Esophagus squamous epithelium (tissue), 5 donors: ENCODE measurements around the gene FAAP100. TPM values are rescaled to one million over a fixed set of nuclear protein-coding genes. Genes with fewer than 3 reads are reported as not detected.

ENCODE experiments used
- DNase-seq: peaks from one replicate; lab custom pipeline; 2025; lab: John Stamatoyannopoulos, UW
- H3K27ac ChIP-seq, 4 donors: fragments of 200-600 bp; sonication (generic); one replicate each; pipeline ENCODE4 v1.5.1; 2016 to 2019; ENCODE audit warnings: mild to moderate bottlenecking in 1 of 4
- H3K27me3 ChIP-seq, 4 donors: fragments of 200-600 bp; sonication (generic); 1 replicate in 3 of 4; 2 replicates in 1 of 4; pipeline versions ENCODE4 v1.5.1 to v1.6.0; 2017 to 2021; ENCODE audit warnings: antibody characterized with exemption in 1 of 4
- H3K36me3 ChIP-seq, 3 donors: fragments of 200-600 bp; sonication (generic); one replicate each; pipeline ENCODE4 v1.5.1; 2016 to 2019
- H3K4me1 ChIP-seq, 3 donors: fragments of 200-600 bp; sonication (generic); one replicate each; pipeline ENCODE4 v1.5.1; 2017 to 2019
- H3K4me3 ChIP-seq, 4 donors: fragments of 200-600 bp; sonication (generic); 1 replicate in 3 of 4; 2 replicates in 1 of 4; pipeline ENCODE4 v1.5.1; 2016 to 2019; ENCODE audit warnings: mild to moderate bottlenecking in 2 of 4, moderate library complexity in 1 of 4
- H3K9me3 ChIP-seq, 3 donors: fragments of 200-600 bp; sonication (generic); one replicate each; pipeline ENCODE4 v1.5.1; 2016 to 2019
- POLR2A ChIP-seq, 4 donors: fragments of 450-650 bp; IDR thresholded peaks; one replicate each; pipeline ENCODE4 v1.6.1; 2017; ENCODE audit warnings: antibody characterized with exemption in 4 of 4, mild to moderate bottlenecking in 4 of 4, moderate library complexity in 3 of 4
- WGBS, 2 donors: methylation state at CpG; one replicate each; pipeline ENCODE4 v1.1.5; 2018; 5-methylcytosine and 5-hydroxymethylcytosine counted together
- intact Hi-C: fragments of 100-400 bp; cut with DNase I; formaldehyde crosslinking; loops from one replicate; pipeline ENCODE4 v1.15.0; 2022
- total RNA-seq, 4 donors: library from RNA; depleted of rRNA; stranded (reverse); fragments of >200 nt; gene quantifications; one replicate each; pipeline ENCODE4 v1.1.0, GENCODE V29; 2016
- TF ChIP-seq, protein P1 (sequence below), 6 experiments: fragments of 450-650 bp in 4 of 6; fragments of 200-600 bp in 2 of 6; sonication (generic) in 2 of 6; IDR thresholded peaks; one replicate each; pipeline ENCODE4 v1.5.1; 2016 to 2019; ENCODE audit warnings: antibody characterized with exemption in 6 of 6, mild to moderate bottlenecking in 4 of 6, moderate library complexity in 4 of 6
- donor health status: DM: yes; HTN: yes; CAD: no.

The FAAP100 gene
- total RNA-seq, 4 donors from 2014 or later: 17.3 to 32.2 (median 26.1) TPM

DNA sequence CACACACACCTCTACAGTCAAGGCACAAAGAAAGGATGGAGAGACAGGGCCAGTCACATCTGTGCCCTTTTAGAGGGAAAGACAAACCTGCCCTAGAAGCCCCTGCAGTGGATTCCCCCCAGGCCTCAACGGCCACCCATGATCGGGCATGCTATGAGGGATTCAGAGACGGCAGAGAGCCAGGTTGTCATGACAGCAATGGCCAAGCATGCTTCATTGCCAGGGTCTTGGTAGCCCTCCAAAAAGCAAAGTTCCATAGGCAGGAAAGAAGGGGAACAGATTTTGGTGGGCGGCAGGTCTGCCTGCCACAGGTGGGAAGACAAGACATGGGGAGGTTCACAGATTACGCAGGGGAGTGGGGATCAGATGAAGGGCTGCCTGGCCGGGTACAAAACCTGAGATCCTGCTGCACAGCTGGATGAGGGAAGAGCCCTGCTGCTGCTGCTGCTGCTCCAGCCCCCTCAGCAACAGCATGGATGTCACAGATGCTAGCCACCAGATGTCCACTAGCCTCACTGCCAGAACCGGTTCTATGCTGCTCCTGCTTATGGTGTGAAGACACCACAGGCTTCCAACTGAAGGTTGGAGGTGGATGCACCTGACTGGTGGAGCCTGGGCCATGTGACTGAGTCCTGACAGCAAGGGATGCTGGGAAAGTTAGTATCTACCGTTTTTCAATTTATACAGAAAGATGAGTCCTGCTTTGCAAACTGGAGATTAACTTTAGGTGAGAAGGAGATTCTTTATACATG lies 57.4 kb downstream of the FAAP100 start:
- no peaks in the 10 kb centered on the region for H3K4me1 ChIP-seq
- H3K27me3 ChIP-seq: peaks cover 0 to 32% (median 0%) of the 10 kb centered on the region in 4 donors
- no peaks in the 10 kb centered on the region for H3K36me3 ChIP-seq
- WGBS, 2 donors: 37 to 41% methylated on average over 7 to 8 of the region's 8 CpGs
- TF ChIP-seq, protein P1, sequence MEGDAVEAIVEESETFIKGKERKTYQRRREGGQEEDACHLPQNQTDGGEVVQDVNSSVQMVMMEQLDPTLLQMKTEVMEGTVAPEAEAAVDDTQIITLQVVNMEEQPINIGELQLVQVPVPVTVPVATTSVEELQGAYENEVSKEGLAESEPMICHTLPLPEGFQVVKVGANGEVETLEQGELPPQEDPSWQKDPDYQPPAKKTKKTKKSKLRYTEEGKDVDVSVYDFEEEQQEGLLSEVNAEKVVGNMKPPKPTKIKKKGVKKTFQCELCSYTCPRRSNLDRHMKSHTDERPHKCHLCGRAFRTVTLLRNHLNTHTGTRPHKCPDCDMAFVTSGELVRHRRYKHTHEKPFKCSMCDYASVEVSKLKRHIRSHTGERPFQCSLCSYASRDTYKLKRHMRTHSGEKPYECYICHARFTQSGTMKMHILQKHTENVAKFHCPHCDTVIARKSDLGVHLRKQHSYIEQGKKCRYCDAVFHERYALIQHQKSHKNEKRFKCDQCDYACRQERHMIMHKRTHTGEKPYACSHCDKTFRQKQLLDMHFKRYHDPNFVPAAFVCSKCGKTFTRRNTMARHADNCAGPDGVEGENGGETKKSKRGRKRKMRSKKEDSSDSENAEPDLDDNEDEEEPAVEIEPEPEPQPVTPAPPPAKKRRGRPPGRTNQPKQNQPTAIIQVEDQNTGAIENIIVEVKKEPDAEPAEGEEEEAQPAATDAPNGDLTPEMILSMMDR (IDR thresholded peaks at IDR 0.05): no peak
- TF ChIP-seq POLR2A (IDR thresholded peaks at IDR 0.05): no peak
- H3K9me3 ChIP-seq: no peaks in the 10 kb centered on the region
- H3K4me3 ChIP-seq: no peak overlapping the region
- intact Hi-C loops: no loop called here
- DNase-seq: no peak
- H3K27ac ChIP-seq: no peak overlapping the region

DNA sequence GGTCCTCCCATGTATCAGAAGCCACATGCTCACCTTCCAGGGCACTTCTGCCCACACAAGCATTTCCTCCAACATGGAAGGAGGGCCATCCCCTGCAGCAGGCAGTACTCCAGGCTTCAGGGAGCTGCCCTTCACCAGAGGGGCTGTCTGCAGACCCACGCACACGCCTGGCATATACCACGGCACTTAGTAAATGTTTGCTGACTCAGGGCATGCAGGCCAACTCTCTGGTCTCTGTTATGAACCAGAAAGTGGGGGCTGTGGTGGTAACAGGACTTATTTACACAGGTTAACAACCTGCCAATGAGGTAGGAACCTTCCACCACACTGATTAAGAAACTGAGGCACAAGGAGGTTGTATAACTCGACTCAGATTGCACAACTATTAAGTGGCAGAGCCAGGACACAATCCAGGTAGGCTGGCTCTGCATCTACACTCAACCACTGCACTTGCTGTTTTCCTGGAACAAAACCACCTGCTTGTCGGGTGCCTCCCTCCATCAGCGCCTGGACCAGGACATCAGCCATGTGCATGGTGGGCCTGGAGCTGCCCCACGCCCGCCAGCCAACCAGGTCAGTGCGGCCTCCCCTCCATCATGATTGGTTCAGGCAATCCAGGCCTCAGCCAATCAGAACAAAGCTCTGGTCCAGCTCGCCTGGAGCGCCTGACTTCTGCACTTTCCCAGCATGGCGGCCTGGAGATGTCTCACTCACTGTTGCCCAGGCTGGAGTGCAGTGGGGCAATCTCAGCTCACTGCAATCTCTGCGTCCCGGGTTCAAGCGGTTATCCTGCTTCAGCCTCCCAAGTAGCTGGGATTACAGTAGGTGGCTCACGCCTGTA lies 58.7 kb downstream of the FAAP100 start:
- 0 to 72% methylated on average over 1 to 4 of the region's 16 CpGs for WGBS, 2 donors
- Histone ChIP-seq H3K27ac (no peak overlapping the region), H3K36me3 (no peaks in the 10 kb centered on the region), H3K9me3 (no peaks in the 10 kb centered on the region), H3K4me3 (no peak overlapping the region), H3K27me3 (peaks cover 0 to 32% (median 0%) of the 10 kb centered on the region in 4 donors), H3K4me1 (peaks cover 0 to 9% (median 2%) of the 10 kb centered on the region in 3 donors)
- DNase-seq: no peak
- TF ChIP-seq, protein P1 (IDR thresholded peaks at IDR 0.05): no peak
- no peak for TF ChIP-seq POLR2A (IDR thresholded peaks at IDR 0.05)
- intact Hi-C loops: no loop called here

GRCh38 chr17:81492706-81493105 lies 59.4 kb downstream of the FAAP100 start:
- intact Hi-C loops: no loop called here
- DNase-seq: no peak
- 84% methylated on average over 9 of the region's 9 CpGs for WGBS, 2 donors
- H3K9me3 ChIP-seq: no peaks in the 10 kb centered on the region
- no peak overlapping the region for H3K27ac ChIP-seq
- no peaks in the 10 kb centered on the region for H3K36me3 ChIP-seq
- TF ChIP-seq POLR2A (IDR thresholded peaks at IDR 0.05): no peak
- TF ChIP-seq, protein P1 (IDR thresholded peaks at IDR 0.05): no peak
- H3K27me3 ChIP-seq: peaks cover 0 to 34% (median 0%) of the 10 kb centered on the region in 4 donors
- peaks cover 5 to 16% (median 6%) of the 10 kb centered on the region in 3 donors for H3K4me1 ChIP-seq
- no peak overlapping the region for H3K4me3 ChIP-seq

GRCh38 chr17:81492202-81492601 lies 60.0 kb downstream of the FAAP100 start:
- H3K4me3 ChIP-seq: no peak overlapping the region
- H3K36me3 ChIP-seq: no peaks in the 10 kb centered on the region
- H3K4me1 ChIP-seq: peaks cover 8 to 21% (median 11%) of the 10 kb centered on the region in 3 donors
- 59 to 72% methylated on average over 11 to 16 of the region's 18 CpGs for WGBS, 2 donors
- no peak for DNase-seq
- H3K27ac ChIP-seq: no peak overlapping the region
- no peak for TF ChIP-seq POLR2A (IDR thresholded peaks at IDR 0.05)
- TF ChIP-seq, protein P1 (IDR thresholded peaks at IDR 0.05): no peak
- peaks cover 0 to 34% (median 0%) of the 10 kb centered on the region in 4 donors for H3K27me3 ChIP-seq
- no peaks in the 10 kb centered on the region for H3K9me3 ChIP-seq
- intact Hi-C loops: no loop called here
